ENCODE results near the gene DLGAP1. TPM values are rescaled to one million over a fixed set of nuclear protein-coding genes. Genes with fewer than 3 reads are reported as not detected.

DLGAP1 gene
- total RNA-seq, 1 experiment from 2014 or later = 0.39 TPM

- BruUV-seq (replicated peaks) = no TSS peak
- POLR2A ChIA-PET = no interaction called here
- CTCF ChIA-PET = no interaction called here
- Histone ChIP-seq H4K20me1 (ENCODE audit: insufficient read depth) (no peaks in the 10 kb centered on the region), H3K27ac (ENCODE audit: low read depth, low read length) (no peak overlapping the region), H3K9me3 (ENCODE audit: control insufficient read depth in 1 of 2, insufficient read depth in 1 of 2, low read depth in 1 of 2, low read length in 2 of 2) (peaks cover 6 to 7% of the 10 kb centered on the region in 2 experiments; a peak in 2 of 4 replicates), H2AFZ (ENCODE audit: low read depth, low read length, poor library complexity, severe bottlenecking) (no peak overlapping the region), H3K4me3 (replicated peaks in 1 of 2; ENCODE audit: low read depth in 1 of 2, low read length in 2 of 2) (no peak overlapping the region), H3K36me3 (ENCODE audit: control insufficient read depth in 1 of 2, insufficient read depth in 2 of 2, low read length in 2 of 2) (no peaks in the 10 kb centered on the region), H3K9me2 (ENCODE audit: insufficient read depth) (no peaks in the 10 kb centered on the region), H3K27me3 (ENCODE audit: insufficient read depth, low read length) (no peaks in the 10 kb centered on the region), H3K4me2 (ENCODE audit: low read length) (no peak overlapping the region), H3K4me1 (ENCODE audit: control insufficient read depth in 1 of 2, insufficient read depth in 2 of 2, low read length in 2 of 2) (no peaks in the 10 kb centered on the region), H3K9ac (ENCODE audit: low read length) (no peak overlapping the region), H3K79me2 (ENCODE audit: insufficient read depth, low read length) (no peaks in the 10 kb centered on the region)
- no peak for DNase-seq (ENCODE audit: low read depth, low spot score)
- intact Hi-C loops (cut with micrococcal nuclease) = no loop called here
- TF ChIP-seq REST (IDR thresholded peaks at IDR 0.05; ENCODE audit: low read depth) = no peak
- no peak for TF ChIP-seq TCF7L2 (IDR thresholded peaks at IDR 0.05; ENCODE audit: borderline replicate concordance, extremely low read depth, insufficient read depth, insufficient read length)
- no peak for TF ChIP-seq SP1 (IDR thresholded peaks at IDR 0.05; ENCODE audit: low read depth)
- RAD21 ChIA-PET (ENCODE audit: low non-redundant PET in 1 of 2, low total read pairs in 2 of 2, uncharacterized antibody in 2 of 2, unreplicated experiment in 2 of 2) = no interaction called here
- ATAC-seq = no peak
These were observed 13.4 kb upstream of the DLGAP1 start for GRCh38 chr18:4468511-4468910.

DNA sequence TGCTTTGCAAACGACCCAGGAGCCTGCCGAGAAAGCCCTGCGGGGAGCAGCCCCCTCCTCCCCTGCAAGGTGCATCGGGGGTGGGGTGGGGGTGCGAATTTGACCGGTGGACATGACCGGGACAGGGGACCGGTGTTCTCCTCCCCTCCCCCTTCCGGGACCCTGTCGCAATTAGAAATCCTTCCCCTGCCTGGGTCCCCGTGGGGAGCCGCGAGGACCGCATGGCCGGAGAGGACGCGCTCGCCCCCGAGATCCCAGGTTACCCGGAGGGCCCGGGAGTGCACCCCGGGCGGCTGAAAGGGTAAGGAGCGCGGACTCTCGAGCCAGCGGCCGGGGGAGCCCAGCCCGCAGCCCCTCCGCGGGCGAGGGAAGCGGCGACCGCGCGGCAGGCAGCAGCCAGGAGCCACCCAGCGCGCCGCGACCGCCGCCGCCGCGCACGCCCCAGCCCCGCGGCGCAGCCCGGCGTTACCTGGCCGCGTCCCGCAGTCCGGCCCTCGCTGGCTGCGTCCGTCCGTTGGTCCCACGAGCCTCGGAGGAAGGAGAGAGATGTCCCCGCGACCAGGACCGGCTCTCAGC is 482 bp downstream of the DLGAP1 start:
- Histone ChIP-seq H3K79me2 (ENCODE audit: insufficient read depth, low read length) (no peaks in the 10 kb centered on the region), H3K27ac (ENCODE audit: low read depth, low read length) (no peak overlapping the region), H3K9me3 (ENCODE audit: control insufficient read depth in 1 of 2, insufficient read depth in 1 of 2, low read depth in 1 of 2, low read length in 2 of 2) (peaks cover 0 to 28% of the 10 kb centered on the region in 2 experiments; a peak in 2 of 4 replicates), H3K9ac (ENCODE audit: low read length) (no peak overlapping the region), H3K4me3 (replicated peaks in 1 of 2; ENCODE audit: low read depth in 1 of 2, low read length in 2 of 2) (no peak overlapping the region), H3K36me3 (ENCODE audit: control insufficient read depth in 1 of 2, insufficient read depth in 2 of 2, low read length in 2 of 2) (no peaks in the 10 kb centered on the region), H3K27me3 (ENCODE audit: insufficient read depth, low read length) (no peaks in the 10 kb centered on the region), H3K9me2 (ENCODE audit: insufficient read depth) (no peaks in the 10 kb centered on the region), H2AFZ (ENCODE audit: low read depth, low read length, poor library complexity, severe bottlenecking) (no peak overlapping the region), H3K4me1 (ENCODE audit: control insufficient read depth in 1 of 2, insufficient read depth in 2 of 2, low read length in 2 of 2) (no peaks in the 10 kb centered on the region), H3K4me2 (ENCODE audit: low read length) (no peak overlapping the region), H4K20me1 (ENCODE audit: insufficient read depth) (no peaks in the 10 kb centered on the region)
- no peak for ATAC-seq
- BruUV-seq (replicated peaks) = no TSS peak
- POLR2A ChIA-PET = no interaction called here
- intact Hi-C loops (cut with micrococcal nuclease) = no loop called here
- DNase-seq (ENCODE audit: low read depth, low spot score) = no peak
- CTCF ChIA-PET = no interaction called here
- TF ChIP-seq EZH2phosphoT487 (IDR thresholded peaks at IDR 0.05; ENCODE audit: borderline replicate concordance) (no peak), ELF1 (IDR thresholded peaks at IDR 0.05; ENCODE audit: borderline replicate concordance, low read depth) (no peak), SIN3A (IDR thresholded peaks at IDR 0.05; ENCODE audit: low read depth) (no peak), RAD21 (IDR thresholded peaks at IDR 0.05; ENCODE audit: low read depth) (no peak), YY1 (IDR thresholded peaks at IDR 0.05; ENCODE audit: extremely low read depth, insufficient replicate concordance, low read depth, low read length) (no peak), SP1 (IDR thresholded peaks at IDR 0.05; ENCODE audit: low read depth) (no peak), SRF (IDR thresholded peaks at IDR 0.05; ENCODE audit: low read depth) (no peak), ZBTB33 (IDR thresholded peaks at IDR 0.05; ENCODE audit: extremely low read depth, insufficient replicate concordance, low read length) (no peak)
- RAD21 ChIA-PET (ENCODE audit: low non-redundant PET in 1 of 2, low total read pairs in 2 of 2, uncharacterized antibody in 2 of 2, unreplicated experiment in 2 of 2) = no interaction called here

Measured in HCT116 (cell line).